HG02884 (cell line): ENCODE measurements around the gene RAMACL.

Experiments
- ATAC-seq: cut with Tn5 transposase; IDR thresholded peaks from one replicate; pipeline ENCODE4 v1.9.1; 2021; ENCODE audit warnings: mild to moderate bottlenecking, moderate library complexity; ENCODE audit not compliant: unreplicated experiment

The RAMACL gene

GRCh38 chr6:166580076-166581050 lies 6.1 kb downstream of the RAMACL start:
- no peak for ATAC-seq

DNA sequence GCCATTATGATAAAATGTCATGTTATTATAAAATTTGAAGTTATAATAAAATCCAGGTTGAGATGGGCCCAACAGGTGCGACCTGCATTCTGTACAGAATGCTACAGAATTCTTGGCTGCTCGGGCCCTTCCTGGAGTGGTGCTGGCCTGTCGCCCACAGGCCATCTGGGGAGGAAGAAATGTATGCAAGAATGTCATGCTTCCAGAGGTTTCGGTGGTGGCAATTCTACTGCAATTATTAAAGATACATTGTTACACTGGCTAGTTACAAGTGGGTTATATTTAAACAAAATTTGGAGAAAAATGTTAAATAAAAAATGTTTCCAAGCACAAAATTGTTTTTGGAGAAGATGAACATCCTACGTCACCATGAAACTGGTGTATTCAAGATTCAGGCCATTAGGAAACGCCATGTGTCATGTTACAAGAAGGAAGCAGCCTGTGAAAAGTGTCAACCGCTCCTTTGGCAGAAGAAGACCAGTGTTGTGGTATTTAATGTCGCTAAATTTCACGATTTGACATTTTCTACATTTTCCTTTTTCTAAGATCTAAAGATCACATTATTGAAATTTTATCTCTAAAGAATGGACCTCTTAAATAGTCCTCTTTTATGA lies 7.1 kb downstream of the RAMACL start:
- ATAC-seq = no peak

- no peak for ATAC-seq
These were observed 7.8 kb downstream of the RAMACL start for GRCh38 chr6:166578536-166579236.

- no peak for ATAC-seq
These were observed 11.3 kb downstream of the RAMACL start for GRCh38 chr6:166575205-166575604.

- no peak for ATAC-seq
These were observed 12.8 kb downstream of the RAMACL start for GRCh38 chr6:166573511-166574216.

DNA sequence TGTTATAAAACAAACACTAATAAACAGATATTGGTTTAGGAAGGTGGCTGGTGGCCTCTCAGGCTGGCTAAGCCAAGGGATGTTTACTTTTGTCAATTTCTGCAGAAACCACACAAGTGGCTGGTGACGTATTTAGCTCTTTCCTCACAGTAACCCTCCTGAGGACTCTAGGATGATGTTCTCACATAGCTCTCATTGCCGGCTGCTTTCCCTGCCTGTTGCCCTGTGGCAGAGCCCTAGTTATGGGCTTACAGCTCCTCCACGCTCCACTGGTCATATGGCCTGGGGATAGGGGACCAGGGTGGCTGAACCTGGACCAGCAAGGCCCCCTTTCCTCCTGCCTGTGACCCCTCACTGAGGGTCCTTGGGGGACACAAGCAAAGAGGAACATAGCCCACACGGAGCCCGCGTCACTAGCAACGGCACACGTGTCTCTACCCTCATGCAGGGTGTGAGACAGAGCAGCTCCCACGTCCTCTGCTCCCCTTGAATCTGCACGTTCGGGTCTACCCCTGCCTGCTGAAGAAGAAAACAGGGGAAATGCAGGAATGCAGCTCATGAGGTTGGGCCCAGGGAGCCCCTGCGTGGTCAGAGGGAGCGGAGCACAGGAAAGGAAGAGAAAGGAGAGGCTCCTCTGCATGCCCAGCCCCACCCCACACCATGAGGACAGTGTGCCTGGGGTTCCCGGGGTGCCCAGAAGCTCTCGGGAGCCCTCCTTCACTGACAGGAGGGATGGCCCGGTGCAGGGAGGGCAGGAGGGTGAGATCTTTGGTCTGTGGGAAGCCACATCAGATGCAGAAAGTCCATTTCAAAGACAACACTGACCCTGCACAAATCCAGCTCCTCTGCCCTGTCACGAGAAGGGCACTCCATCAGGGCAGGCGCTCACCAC lies 13.9 kb downstream of the RAMACL start:
- no peak for ATAC-seq

DNA sequence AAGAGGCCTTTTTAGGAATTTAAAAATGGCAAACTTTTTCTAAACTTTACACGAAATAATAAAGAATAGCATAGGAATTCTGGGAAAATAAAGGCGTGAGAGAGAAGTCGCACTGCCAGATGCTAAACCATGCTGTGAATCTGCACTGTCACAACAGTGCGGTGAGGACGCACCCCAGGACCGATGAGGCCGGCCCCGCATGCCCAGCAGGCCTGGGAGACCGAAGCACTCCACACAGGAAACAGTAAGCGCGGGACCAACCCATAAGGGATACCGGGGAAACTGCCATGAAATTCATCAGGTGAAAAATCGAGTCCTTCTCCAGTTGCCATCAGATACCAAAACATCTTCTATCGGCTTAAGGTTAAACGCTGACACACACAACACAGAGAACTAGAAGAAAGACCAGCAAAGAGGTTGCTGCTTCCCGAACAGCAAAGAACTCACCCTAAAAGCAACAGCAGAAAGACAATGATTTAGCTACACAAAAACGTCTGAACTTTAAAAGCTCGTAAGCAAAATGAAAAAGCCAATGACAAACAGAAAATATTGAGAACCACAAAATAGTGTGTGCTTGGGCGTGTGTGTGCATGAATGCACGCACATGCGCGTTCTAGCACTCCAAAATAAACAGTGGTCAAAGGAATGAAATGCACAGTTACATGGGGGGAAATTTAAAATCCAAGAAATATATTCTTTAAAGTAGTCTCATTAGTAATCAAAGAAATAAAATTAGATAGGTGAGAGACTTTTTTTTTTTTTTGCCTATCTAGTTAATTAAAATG lies 15.4 kb downstream of the RAMACL start:
- no peak for ATAC-seq

GRCh38 chr6:166569206-166569605 lies 17.3 kb downstream of the RAMACL start:
- no peak for ATAC-seq

- ATAC-seq = no peak
These were observed 18.7 kb downstream of the RAMACL start for GRCh38 chr6:166567813-166568212.

- no peak for ATAC-seq
These were observed 19.4 kb downstream of the RAMACL start for GRCh38 chr6:166567107-166567506.

DNA sequence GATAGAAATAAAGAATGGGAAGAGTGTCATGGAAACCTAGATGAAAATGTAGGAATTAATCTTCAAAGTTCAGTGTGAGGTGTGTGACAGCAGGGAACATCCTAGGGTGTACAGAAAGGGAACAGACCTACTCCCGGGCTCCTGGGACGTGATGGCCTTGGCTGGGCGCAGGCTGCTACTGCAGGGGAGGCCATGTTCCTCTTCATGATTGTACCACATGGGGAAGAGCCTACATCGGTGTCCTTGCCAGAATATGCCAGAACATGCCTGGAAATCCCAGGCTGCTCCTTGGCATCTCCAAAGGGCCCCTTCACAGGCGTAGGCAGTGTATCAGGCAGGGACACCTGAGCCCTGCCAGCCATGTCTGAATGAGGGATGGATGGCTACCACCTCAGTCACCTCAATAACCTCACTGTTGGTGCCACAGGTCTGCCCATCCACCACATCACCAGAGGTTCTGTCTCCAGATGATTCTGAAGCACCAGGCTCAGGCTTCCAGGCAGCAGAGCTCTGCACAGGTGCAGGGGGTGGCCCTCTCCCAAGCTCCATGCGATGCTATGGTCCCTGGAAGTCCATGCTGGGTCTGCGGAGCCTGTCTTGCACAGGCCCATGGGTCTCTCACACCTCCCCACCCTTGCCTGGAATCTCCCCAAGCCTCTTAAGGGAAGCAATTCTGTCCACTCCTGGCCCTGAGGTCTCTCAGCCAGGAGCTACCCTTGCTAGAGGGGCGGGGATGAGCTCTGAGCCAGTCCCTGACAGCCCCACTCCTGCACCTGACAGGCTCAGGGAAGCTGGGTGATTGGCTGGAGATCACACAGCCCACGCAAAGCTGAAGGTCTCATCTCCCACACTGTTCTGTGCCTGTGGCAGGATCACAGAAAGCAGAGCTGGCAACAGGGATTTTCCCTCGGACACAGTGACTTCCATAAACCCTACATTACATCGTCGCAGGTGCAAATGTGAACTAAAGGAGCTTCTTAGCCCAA lies 20.2 kb downstream of the RAMACL start:
- ATAC-seq = no peak

DNA sequence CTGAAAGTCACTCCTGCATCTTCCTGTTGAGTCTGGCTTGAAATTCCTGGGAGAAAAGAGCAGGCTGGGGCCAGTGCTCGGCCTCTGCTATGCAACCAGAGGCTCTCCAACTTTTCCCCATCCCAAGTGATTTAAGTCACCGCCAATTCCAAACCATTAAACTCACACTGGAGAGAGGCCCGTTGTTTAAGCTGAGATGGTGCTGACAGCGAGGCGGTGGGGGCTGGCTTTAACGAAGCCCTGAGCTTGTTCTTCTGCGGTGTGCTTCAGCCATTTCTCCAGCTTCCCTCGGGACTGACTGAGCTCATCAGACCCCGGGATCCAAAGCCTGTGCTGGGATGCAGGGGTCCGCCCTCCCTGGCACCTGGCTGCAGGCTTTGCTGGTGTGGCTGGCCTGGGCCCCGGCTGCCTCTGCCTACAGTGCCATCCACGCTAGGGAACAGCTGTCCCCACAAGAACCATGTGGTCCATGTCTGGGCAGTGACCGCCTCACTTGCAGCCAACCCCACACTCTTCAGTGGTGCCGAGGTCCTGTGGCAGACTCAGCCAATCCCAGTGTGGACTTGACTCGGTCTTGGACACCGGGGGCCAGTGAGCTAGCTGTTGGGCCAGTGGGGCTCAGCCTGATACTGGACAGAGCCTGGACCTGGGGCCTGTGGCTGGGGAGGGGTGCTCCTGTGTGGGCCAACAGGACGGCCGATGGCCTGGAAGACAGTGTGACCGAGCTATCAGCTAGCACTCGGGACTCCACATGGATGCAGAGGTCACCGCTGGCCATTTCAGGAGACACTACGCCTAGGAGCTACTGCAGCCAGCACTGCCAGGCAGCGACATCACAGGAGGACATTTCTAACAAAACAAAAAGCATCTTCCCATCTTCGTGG lies 21.2 kb downstream of the RAMACL start:
- ATAC-seq = no peak

GRCh38 chr6:166563805-166564204 lies 22.7 kb downstream of the RAMACL start:
- ATAC-seq = no peak

DNA sequence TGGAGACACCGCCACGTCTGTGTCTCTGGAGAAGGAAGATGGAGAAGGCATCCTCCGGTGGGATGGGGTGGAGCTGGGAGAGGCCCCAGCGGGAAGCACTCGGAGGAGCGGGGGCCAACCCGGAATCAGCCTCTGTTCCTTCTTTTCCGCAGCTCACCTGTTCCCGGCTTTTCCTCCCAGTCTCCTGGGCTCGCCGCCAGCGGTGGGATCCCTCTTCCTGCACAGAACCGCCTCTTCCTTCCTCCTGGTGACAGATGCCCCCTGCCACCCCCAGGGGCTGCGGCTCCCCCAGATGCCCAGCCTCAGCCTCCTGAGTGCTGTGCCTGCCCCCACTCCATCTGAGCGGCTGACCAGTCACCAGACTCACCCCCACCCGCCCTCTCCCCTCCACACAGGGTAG lies 23.3 kb downstream of the RAMACL start:
- no peak for ATAC-seq

- ATAC-seq = no peak
These were observed 23.8 kb downstream of the RAMACL start for GRCh38 chr6:166562726-166563125.

GRCh38 chr6:166561771-166562359 lies 24.6 kb downstream of the RAMACL start:
- no peak for ATAC-seq

DNA sequence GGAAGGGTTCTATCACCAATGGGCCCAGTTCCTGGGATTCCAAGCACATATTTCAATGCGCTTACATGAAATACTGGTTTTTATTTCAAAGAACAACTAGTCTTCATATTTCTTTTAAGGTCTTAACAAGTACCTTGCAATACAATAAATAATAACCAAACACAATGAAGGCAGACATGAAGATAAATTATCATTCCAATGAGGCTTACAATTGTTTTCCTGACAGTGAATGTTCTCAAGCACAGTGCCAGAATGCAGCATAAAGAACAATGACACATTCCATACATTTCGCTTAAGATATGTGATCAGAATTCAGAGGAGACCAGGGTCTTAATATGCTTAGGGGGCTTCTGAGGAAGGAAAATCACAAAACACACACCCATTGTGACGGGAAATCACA lies 26.3 kb downstream of the RAMACL start:
- ATAC-seq = no peak
